C4-2B (cell line): Measurements from ENCODE around the gene TNPO2.

Source experiments
- ZFX ChIP-seq: fragments of 450-650 bp; IDR thresholded peaks from 2 replicates; pipeline ENCODE4 v1.6.1; 2017
- TF ChIP-seq, protein P1 (sequence below): fragments of 450-650 bp; conservative IDR thresholded peaks from 2 replicates; pipeline ENCODE4 v1.5.1; 2017; ENCODE audit warnings: mild to moderate bottlenecking

DNA sequence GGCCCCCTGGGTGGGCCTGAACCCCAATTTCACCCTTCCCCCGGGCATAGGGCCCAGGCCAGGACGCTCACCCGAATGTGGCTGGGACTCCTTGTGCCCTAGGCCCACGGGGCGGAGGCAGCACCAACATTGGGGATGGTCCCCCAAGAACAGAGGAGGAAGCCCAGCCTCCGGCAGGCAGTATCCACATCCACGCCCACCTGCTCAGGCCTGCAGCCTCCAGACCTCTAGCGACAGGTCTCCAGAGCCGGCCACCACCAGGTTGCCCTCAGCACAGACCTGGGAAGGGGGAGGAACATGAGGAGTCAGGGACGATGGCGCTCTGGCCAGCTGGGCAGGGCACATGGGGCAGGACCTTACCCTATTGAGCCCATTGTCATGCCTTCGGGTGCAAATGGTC lies 34.7 kb downstream of the TNPO2 start:
- TF ChIP-seq, protein P1, sequence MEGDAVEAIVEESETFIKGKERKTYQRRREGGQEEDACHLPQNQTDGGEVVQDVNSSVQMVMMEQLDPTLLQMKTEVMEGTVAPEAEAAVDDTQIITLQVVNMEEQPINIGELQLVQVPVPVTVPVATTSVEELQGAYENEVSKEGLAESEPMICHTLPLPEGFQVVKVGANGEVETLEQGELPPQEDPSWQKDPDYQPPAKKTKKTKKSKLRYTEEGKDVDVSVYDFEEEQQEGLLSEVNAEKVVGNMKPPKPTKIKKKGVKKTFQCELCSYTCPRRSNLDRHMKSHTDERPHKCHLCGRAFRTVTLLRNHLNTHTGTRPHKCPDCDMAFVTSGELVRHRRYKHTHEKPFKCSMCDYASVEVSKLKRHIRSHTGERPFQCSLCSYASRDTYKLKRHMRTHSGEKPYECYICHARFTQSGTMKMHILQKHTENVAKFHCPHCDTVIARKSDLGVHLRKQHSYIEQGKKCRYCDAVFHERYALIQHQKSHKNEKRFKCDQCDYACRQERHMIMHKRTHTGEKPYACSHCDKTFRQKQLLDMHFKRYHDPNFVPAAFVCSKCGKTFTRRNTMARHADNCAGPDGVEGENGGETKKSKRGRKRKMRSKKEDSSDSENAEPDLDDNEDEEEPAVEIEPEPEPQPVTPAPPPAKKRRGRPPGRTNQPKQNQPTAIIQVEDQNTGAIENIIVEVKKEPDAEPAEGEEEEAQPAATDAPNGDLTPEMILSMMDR = no peak
- no peak for TF ChIP-seq ZFX
